Neural progenitor cell (in vitro differentiated cells): ENCODE data around the gene OVOL3.

Experiments
- EZH2 ChIP-seq: fragments of 200-600 bp; sonication (generic); IDR thresholded peaks from 2 replicates; pipeline ENCODE4 v1.6.1; 2017; ENCODE audit warnings: antibody characterized with exemption, mild to moderate bottlenecking, moderate library complexity
- EZH2phosphoT487 ChIP-seq: fragments of 200-600 bp; sonication (generic); IDR thresholded peaks from 2 replicates; pipeline ENCODE4 v1.6.1; 2017; ENCODE audit warnings: antibody characterized with exemption
- TF ChIP-seq, protein P1 (sequence below): fragments of 200-600 bp; sonication (generic); IDR thresholded peaks from 2 replicates; pipeline ENCODE4 v1.5.1; 2017; ENCODE audit warnings: antibody characterized with exemption, mild to moderate bottlenecking

DNA sequence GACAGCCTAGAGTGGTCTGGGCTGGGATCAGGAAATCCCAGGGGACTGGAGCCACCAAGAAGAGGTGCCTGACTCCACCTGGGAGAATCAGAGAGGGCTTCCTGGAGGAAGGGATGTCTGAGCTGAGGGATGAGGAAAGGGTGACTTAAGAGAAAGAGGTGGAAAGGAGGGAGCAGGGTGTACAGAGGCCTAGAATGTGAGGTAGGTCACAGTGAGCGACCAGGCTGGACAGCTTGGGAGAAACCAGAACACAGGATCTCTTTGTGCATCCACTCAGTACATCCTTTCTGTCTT, 5.3 kb downstream of the OVOL3 start:
- TF ChIP-seq, protein P1, sequence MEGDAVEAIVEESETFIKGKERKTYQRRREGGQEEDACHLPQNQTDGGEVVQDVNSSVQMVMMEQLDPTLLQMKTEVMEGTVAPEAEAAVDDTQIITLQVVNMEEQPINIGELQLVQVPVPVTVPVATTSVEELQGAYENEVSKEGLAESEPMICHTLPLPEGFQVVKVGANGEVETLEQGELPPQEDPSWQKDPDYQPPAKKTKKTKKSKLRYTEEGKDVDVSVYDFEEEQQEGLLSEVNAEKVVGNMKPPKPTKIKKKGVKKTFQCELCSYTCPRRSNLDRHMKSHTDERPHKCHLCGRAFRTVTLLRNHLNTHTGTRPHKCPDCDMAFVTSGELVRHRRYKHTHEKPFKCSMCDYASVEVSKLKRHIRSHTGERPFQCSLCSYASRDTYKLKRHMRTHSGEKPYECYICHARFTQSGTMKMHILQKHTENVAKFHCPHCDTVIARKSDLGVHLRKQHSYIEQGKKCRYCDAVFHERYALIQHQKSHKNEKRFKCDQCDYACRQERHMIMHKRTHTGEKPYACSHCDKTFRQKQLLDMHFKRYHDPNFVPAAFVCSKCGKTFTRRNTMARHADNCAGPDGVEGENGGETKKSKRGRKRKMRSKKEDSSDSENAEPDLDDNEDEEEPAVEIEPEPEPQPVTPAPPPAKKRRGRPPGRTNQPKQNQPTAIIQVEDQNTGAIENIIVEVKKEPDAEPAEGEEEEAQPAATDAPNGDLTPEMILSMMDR: no peak
- TF ChIP-seq EZH2 (no peak), EZH2phosphoT487 (no peak)
